ENCODE measurements around the gene C12orf54.

- TF ChIP-seq, protein P1, sequence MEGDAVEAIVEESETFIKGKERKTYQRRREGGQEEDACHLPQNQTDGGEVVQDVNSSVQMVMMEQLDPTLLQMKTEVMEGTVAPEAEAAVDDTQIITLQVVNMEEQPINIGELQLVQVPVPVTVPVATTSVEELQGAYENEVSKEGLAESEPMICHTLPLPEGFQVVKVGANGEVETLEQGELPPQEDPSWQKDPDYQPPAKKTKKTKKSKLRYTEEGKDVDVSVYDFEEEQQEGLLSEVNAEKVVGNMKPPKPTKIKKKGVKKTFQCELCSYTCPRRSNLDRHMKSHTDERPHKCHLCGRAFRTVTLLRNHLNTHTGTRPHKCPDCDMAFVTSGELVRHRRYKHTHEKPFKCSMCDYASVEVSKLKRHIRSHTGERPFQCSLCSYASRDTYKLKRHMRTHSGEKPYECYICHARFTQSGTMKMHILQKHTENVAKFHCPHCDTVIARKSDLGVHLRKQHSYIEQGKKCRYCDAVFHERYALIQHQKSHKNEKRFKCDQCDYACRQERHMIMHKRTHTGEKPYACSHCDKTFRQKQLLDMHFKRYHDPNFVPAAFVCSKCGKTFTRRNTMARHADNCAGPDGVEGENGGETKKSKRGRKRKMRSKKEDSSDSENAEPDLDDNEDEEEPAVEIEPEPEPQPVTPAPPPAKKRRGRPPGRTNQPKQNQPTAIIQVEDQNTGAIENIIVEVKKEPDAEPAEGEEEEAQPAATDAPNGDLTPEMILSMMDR (optimal IDR thresholded peaks at IDR 0.05 in 1 of 3, IDR thresholded peaks at IDR 0.05 in 1 of 3, conservative IDR thresholded peaks at IDR 0.05 in 1 of 3; ENCODE audit: extremely low read depth in 1 of 3, insufficient read depth in 2 of 3, low read length in 3 of 3) = no peak
- no peak for TF ChIP-seq EZH2 (IDR thresholded peaks at IDR 0.05; ENCODE audit: low read length)
Measured at GRCh38 chr12:48482198-48482597, at the start of gene C12orf54.
